ENCODE results near the gene KLRG1. TPM values are rescaled to one million over a fixed set of nuclear protein-coding genes. Genes with fewer than 3 reads are reported as not detected.

KLRG1 gene
- total RNA-seq, 1 donor from 2014 or later, result 1.2 TPM

DNA sequence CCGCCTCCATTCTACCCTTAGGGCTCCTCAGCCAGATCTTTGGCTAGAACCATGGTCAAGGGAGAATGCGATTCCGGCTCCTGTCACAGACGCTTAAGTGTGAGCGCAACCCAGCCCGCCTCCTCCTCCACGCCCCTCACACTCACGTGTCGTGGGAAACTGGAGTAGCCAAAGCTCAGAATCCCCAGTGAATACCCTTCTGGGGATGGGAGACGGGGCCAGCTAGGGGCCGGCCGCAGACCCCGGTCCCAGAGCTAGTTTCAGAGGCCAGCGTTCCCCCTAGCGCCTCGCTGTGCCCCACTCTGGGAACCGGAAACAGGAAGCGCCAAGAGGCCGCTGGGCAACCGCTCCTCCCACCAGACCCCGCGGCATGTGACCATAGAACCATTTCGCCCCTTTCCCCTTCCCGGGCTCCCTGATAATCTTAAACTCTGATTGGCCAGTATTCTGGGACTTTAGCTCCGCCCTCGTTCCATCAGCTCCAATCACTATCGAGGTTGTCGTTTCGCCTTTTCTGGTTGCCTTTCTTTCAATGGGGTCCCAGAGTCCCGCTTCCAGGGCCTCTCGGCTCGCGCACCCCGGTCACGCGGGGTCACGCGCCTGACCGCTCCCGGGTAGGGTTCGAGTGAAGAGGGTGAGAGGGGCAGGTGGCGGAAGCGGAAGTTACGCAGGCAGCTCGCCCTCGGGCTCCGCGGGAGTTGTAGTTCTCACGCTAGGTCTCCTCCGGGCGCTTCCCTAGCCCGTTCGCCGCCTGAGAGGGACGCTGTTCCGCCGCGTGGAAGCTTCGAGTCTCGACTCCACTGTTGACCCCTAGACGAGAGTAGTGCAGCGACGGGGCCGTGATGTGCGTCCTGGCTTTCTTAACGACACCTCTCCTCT lies 39.8 kb upstream of the KLRG1 start, which contains the start of gene M6PR:
M6PR (minus strand) TSS at position 304 of the 879 bp plus-strand sequence. CDS start 3,241 bp downstream, outside the sequence.
- DNase-seq (ENCODE audit: low read depth), result peak; percentile 81
- TF ChIP-seq, protein P1, sequence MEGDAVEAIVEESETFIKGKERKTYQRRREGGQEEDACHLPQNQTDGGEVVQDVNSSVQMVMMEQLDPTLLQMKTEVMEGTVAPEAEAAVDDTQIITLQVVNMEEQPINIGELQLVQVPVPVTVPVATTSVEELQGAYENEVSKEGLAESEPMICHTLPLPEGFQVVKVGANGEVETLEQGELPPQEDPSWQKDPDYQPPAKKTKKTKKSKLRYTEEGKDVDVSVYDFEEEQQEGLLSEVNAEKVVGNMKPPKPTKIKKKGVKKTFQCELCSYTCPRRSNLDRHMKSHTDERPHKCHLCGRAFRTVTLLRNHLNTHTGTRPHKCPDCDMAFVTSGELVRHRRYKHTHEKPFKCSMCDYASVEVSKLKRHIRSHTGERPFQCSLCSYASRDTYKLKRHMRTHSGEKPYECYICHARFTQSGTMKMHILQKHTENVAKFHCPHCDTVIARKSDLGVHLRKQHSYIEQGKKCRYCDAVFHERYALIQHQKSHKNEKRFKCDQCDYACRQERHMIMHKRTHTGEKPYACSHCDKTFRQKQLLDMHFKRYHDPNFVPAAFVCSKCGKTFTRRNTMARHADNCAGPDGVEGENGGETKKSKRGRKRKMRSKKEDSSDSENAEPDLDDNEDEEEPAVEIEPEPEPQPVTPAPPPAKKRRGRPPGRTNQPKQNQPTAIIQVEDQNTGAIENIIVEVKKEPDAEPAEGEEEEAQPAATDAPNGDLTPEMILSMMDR (conservative IDR thresholded peaks at IDR 0.05; ENCODE audit: low read depth, low read length), result peak; percentile 56
- H3K4me3 ChIP-seq (ENCODE audit: low read depth, low read length), result peak within 1 kb of the TSS; percentile 81

DNA sequence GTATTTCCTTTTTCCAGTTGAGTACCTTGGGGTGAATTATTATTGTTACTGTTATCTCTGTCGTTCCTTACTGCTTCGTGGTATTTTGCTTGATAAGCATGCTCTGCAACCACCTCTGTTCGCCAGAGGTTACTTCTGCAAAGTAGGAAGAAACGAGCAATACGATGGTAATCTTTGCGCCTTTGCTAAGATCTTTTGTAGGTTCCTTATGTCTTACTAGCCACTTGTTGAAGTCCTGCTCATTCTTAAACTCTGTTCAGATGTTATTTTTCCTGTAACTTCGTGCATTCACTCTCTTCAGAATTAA lies 39.2 kb upstream of the KLRG1 start:
- H3K4me3 ChIP-seq (ENCODE audit: low read depth, low read length), result peak overlapping the region; percentile 81
- DNase-seq (ENCODE audit: low read depth), result peak; percentile 41
- TF ChIP-seq, protein P1 (conservative IDR thresholded peaks at IDR 0.05; ENCODE audit: low read depth, low read length), result no peak

DNA sequence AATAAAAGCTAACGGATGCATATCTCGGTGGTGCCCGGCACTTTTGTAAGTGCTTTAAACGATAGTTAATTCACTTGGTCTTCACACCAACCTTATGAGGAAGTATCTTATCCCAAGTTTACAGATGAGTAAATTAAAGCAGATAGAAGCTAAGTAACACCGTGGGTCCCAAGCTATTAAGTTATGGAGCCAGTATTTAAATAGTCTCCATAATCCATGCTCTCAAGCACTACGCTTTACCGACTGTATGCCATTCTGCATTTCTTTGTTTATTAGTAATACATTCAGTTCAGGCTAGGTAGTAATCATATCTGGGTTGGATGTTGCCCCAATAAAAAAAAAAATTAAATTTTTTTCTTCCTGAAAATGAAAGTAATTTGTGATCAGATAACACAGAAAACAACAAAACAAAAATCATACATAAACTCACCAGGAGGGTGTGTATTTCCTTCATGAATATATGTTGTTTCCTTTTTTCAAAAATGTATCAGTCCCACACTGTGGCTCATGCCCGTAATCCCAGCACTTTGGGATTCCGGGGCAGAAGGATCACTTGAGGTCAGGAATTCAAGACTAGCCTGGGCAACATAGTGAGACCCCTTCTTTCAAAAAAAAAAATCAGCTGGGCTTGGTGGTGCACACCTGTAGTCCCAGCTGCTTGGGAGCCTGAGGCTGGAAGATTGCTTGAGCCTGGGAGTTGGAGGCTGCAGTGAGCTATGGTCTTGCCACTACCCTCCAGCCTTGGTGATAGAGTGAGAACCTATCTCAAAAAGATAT lies 38.5 kb upstream of the KLRG1 start:
- H3K4me3 ChIP-seq (ENCODE audit: low read depth, low read length), result peak overlapping the region; percentile 81
- TF ChIP-seq, protein P1 (conservative IDR thresholded peaks at IDR 0.05; ENCODE audit: low read depth, low read length), result peak; percentile 7
- DNase-seq (ENCODE audit: low read depth), result no peak

DNA sequence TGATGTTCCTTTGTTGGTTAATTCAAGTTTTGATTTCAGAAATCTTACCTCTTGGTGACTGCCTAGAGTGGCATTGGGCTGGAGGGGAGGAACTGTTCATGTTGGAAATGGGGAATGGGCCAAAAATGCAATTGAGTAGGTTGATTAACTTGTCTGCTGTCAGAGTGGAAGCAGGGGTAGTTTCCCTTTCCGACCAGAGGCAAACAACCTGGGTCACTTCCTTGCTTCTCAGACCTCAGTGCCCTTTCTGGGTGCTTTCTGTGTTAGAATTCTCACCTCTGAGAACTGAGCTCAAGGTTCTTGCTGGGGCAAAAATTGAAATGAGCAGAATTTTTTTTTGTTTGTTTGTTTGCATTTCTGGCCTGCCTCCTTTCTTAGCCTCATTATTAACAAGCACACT lies 37.6 kb upstream of the KLRG1 start:
- DNase-seq (ENCODE audit: low read depth), result no peak
- TF ChIP-seq, protein P1 (conservative IDR thresholded peaks at IDR 0.05; ENCODE audit: low read depth, low read length), result no peak

DNA sequence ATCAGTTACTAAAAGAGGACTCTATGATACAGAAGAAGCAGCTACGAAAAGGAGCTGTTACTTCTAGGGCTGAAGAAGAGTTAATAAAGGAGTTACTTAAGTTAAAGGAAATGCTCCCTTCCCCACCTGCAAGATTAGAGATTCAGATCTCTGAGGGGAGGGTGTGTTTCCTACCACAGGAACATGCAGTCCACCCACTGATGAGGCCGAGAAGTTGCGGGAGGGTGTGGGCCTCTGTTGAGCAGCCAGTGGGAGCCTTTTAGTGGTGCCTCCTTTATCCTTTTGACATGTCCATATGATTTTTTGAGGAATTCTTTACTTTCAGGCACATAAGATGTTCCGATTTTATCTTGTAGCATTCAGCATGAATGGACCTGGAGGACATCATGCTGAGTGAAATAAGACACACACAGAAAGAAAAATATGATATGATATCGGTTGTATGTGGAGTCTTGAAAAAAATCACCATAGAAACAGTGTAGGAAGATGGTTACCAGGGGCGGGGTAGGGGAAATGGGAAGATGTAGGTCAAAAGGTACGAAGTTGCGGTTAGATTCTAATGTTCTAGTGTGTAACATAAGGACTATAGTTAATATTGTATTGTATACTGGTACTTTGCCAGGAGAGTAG lies 35.5 kb upstream of the KLRG1 start:
- no peak for DNase-seq (ENCODE audit: low read depth)
- TF ChIP-seq, protein P1 (conservative IDR thresholded peaks at IDR 0.05; ENCODE audit: low read depth, low read length), result no peak

More for the DNA sequence above, 37.6 kb upstream of the KLRG1 start:
- H3K4me3 ChIP-seq (ENCODE audit: low read depth, low read length), result no peak overlapping the region

DNA sequence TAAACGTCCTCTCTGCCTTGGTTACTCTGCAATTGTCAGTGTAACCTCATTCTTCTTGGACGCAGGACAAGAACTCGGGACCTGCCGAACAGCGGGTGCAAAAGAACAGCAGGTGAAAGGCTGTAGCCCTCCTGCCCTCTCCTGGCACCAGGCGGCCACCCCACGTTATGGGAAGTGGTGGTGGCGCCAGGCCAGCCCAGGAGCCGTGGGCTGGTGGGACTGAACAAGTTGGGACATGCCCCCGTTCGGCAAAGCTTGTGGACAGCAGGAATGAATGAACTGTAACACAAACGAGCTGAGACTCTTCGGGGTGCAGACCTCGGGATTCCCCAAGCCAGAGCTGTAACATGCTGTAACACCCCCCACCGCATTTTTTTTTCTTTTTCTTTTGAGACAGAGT lies 33.3 kb upstream of the KLRG1 start:
- DNase-seq (ENCODE audit: low read depth), result no peak
- TF ChIP-seq, protein P1 (conservative IDR thresholded peaks at IDR 0.05; ENCODE audit: low read depth, low read length), result no peak
- H3K4me3 ChIP-seq (ENCODE audit: low read depth, low read length), result no peak overlapping the region

More for the DNA sequence above, 35.5 kb upstream of the KLRG1 start:
- no peak overlapping the region for H3K4me3 ChIP-seq (ENCODE audit: low read depth, low read length)
